HG02840 (cell line): ENCODE data around the gene SLC8A2.
"Not testable (repeated sequence)": the region's sequence is repeated elsewhere in the genome, so short reads cannot be mapped to it uniquely, and the experiment has no call there.

Experiments
- ATAC-seq: cut with Tn5 transposase; IDR thresholded peaks from one replicate; pipeline ENCODE4 v1.9.1; 2021; ENCODE audit warnings: mild to moderate bottlenecking, moderate library complexity, moderate number of reproducible peaks; ENCODE audit not compliant: unreplicated experiment, low FRiP score

The SLC8A2 gene

DNA sequence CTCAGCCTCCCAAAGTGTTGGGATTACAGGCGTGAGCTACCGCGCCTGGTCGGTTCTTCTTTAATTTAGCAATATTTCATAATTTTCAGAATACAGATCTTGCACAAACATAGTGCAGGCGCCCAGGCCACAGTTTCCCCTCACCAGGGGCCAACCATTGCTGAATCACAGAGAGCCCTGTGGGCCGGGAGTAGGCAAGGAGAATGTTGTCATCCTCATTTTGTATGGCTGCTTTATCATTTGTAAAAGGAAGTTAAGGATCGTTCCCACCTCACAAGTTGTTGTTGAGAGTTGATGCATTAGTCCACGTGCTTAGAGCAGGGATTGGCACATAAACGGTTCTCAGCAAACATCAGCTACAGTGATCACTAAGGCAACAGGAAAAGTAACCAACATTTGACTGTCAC is 82.5 kb downstream of the SLC8A2 start:
- no peak for ATAC-seq

- ATAC-seq: not testable (repeated sequence)
Measured at GRCh38 chr19:47388721-47389120, 83.0 kb downstream of the SLC8A2 start.

- not testable (repeated sequence) for ATAC-seq
Measured at GRCh38 chr19:47387623-47388022, 84.1 kb downstream of the SLC8A2 start.

GRCh38 chr19:47386582-47386981 is 85.1 kb downstream of the SLC8A2 start:
- not testable (repeated sequence) for ATAC-seq

- ATAC-seq: not testable (repeated sequence)
Measured at GRCh38 chr19:47384533-47384932, 87.2 kb downstream of the SLC8A2 start.

DNA sequence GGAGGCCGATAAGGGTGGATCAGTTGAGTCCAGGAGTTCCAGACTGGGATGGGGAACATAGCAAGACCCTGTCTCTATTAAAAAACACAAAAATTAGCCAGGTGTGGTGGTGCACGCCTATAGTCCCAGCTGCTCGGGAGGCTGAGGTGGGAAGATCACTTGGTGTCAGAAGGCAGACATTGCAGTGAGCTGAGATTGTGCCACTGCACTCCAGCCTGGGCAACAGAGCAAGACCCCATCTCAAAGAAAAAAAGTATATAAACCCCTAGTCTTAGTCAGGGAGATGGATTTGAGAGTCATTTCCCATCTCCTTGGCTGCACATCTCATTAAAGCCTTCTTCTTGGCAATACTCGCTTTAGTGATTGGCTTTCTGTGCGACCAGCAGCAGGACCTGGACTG is 87.8 kb downstream of the SLC8A2 start:
- not testable (repeated sequence) for ATAC-seq

- no peak for ATAC-seq
Measured at GRCh38 chr19:47381653-47382279, 89.9 kb downstream of the SLC8A2 start.

DNA sequence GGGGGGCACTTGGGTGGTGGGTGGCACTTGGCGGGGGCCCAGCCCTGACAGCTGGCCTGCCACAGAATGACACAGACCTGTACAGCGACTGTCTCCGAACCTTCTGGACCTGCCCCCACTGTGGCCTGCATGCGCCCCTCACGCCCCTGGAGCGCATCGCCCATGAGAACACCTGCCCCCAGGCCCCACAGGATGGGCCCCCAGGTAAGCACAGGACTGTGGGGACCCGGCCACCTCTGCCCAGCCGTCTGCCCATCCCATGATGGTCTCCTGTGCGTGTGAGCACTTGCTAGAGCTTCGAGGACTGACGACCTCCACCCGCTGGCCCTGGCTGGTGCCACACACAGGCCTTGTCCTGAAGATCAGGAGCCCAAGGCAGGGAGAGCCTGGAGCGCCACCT is 90.6 kb downstream of the SLC8A2 start:
- ATAC-seq: no peak

DNA sequence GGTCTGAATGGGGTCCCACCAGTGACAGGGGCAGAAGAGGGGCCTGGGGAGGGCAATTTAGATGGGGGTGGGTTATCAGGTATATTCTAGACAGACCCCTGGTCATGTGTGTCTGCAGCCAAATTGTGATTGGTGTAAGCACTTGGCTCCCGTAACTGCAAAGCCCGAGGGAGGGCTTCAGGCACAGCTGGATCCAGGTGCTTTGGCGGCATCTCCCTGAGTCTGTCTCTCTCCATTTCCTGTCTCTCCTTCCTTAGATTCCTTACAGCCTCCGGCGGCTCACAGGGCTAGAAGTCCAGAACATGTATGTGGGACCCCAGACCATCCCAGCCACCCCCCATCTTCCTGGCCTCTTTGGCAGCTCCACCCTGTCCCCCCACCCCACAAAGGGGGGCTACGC is 91.1 kb downstream of the SLC8A2 start:
- no peak for ATAC-seq

DNA sequence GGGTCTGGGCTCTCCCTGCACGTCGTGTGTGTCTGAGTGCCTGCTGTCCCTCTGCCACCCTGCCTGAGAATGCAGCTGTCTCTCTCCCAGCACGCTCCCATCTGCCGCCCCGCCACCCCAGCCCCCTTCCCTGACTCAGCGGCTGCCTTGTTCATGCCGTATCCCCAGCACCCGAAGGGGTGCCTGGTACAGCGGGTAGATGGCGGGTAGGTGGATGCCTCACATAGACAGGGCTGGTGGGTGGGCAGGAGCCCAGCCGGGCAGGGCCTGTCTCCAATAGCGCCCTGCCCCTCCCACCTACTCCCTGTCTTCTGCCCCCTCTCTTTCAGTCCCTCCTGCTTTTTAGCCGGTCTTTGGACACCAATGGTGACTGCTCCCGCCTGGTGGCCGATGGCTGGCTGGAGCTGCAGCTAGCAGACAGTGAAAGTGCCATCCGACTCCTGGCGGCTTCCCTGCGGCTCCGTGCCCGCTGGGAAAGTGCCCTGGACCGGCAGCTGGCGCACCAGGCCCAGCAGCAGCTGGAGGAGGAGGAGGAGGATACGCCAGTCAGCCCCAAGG is 92.2 kb downstream of the SLC8A2 start:
- no peak for ATAC-seq

DNA sequence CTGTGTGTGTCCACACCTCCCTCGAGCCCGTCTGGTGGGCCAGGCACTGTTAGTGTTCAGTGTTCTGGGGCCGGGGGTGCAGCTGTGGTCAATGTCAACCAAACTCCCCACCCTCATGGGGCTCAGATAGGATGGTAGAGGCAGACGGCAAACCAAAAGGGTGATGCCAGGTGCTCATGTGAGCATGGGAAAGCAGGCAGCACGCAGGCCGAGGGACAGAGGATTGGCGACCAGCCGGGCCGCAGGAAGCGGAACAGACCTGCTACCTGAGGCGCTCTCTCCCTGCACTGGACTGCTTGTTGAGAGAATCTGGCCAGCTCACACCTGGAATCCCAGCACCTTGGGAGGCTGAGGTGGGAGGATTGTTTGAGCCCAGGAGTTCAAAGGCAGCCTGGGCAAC is 93.4 kb downstream of the SLC8A2 start:
- ATAC-seq: no peak
